ENCODE results near the gene ABCA7.

GRCh38 chr19:1045247-1045603 is 5.3 kb downstream of the ABCA7 start:
- TF ChIP-seq CTCF (IDR thresholded peaks at IDR 0.05; ENCODE audit: low read depth, low read length, missing input control) = no peak
- TF ChIP-seq MAX (IDR thresholded peaks at IDR 0.05) = no peak
- TF ChIP-seq ATF3 (IDR thresholded peaks at IDR 0.05) = no peak
- no peak for TF ChIP-seq ZBTB33 (IDR thresholded peaks at IDR 0.05)
